ENCODE results near the gene LIPC.

DNA sequence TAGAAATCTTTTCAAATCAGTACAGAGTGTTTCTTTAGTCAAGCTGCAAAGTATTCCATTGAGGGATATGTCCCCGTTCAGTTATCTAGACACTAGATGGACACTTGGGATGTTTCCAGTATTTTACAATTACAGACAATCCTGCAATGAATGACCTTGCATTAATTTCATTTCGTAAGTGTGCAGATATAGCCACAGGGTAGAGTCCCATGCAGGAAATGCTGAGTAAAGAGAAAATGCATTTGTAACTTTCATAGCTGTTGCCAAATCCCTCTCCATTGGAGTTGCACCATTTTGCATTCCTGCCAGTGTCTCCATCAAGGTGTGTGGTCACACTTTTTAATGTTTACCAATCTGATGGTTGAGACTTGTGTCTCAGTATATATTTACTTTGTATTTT lies 92.5 kb downstream of the LIPC start:
- TF ChIP-seq POLR2A (IDR thresholded peaks at IDR 0.05; ENCODE audit: extremely low read depth, insufficient read length) (no peak), CTCF (IDR thresholded peaks at IDR 0.05; ENCODE audit: low read depth, low read length) (no peak)
- TF ChIP-seq, protein P1, sequence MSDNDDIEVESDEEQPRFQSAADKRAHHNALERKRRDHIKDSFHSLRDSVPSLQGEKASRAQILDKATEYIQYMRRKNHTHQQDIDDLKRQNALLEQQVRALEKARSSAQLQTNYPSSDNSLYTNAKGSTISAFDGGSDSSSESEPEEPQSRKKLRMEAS (IDR thresholded peaks at IDR 0.05; ENCODE audit: low read depth, low read length): no peak
